ENCODE results near the gene LY6G6F. TPM values are rescaled to one million over a fixed set of nuclear protein-coding genes. Genes with fewer than 3 reads are reported as not detected.

Gene LY6G6F, protein sequence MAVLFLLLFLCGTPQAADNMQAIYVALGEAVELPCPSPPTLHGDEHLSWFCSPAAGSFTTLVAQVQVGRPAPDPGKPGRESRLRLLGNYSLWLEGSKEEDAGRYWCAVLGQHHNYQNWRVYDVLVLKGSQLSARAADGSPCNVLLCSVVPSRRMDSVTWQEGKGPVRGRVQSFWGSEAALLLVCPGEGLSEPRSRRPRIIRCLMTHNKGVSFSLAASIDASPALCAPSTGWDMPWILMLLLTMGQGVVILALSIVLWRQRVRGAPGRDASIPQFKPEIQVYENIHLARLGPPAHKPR
- polyA plus RNA-seq (2013, experiment 1 of 2; ENCODE audit: insufficient read length), result not detected
- not detected for polyA plus RNA-seq (2013, experiment 2 of 2; ENCODE audit: insufficient read length)

DNA sequence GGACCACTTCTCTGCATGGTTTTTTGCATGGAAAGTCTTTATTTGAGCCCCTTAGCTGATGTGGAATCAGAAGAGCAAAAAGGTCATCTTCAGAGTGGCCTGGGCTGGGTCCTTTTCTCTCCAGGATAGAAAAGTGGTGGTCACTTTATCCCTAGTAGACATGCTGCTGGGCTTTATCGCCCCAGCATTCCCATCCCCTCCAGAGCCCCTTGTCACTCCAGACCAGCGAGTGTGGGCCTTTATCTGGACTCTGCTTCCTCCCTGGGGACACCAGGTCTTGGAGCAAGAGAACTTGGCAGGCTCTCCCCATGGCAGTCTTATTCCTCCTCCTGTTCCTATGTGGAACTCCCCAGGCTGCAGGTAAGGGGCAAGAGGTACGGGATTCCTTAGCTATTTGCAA, at the start of gene LY6G6F:
Gene LY6G6F, plus strand, starts transcription at position 268 of the 400 bp plus-strand sequence. Its CDS starts 41 bp downstream, at position 309.
- no peak for DNase-seq

DNA sequence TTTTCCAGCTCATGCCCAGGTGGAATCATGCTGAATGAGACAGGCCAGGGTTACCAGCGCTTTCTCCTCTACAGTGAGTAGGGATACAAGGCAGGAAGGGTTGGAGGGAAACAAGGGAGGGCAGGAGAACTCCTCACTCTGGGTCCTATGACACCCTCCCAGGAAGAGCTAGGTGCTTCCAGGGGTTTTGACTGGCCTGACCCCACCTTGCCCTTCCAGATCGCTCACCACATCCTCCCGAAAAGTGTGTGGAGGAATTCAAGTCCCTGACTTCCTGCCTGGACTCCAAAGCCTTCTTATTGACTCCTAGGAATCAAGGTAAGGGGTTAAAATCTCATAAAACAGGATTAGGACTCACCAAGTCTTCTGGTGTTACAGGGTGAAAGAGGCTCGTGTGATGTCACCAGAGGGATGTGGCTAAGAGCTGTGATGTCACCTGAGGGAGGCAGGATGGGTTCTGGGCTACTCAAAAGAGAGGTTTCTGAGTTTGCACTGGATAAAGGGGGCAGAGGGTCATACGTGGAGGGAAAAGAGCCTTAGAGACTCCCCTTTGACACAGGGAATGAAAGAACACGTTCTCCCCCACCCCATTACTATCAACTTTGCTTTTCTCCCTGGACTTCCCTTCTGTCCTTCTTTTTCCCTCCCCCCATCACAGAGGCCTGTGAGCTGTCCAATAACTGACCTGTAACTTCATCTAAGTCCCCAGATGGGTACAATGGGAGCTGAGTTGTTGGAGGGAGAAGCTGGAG, 49.1 kb upstream of the LY6G6F start:
- DNase-seq, result no peak

DNA sequence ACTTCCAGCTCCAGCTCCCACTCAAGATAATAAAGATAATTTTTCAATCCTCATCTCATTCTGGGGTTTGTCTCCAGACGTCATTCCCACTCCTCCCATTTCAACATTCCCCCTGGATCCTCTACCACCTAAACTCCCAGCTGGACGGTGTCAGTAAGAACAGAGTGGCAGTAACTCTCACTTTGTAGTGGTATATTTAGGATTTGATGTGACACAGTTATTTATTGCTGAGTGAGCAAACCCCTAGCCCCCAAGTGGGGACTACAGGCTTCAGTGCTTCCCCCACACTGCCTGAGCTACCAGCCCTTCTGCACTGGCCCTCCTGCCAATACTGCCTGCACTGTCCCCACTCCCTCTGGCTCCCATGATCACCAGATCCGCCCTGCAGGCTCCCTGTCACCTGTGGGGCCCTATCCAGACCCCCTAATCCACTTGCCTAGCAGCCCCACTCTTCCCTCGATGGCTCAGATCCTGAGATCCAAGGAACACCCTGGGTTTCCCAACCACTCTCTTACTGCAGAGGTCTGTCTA, 48.4 kb upstream of the LY6G6F start:
- DNase-seq, result no peak

DNA sequence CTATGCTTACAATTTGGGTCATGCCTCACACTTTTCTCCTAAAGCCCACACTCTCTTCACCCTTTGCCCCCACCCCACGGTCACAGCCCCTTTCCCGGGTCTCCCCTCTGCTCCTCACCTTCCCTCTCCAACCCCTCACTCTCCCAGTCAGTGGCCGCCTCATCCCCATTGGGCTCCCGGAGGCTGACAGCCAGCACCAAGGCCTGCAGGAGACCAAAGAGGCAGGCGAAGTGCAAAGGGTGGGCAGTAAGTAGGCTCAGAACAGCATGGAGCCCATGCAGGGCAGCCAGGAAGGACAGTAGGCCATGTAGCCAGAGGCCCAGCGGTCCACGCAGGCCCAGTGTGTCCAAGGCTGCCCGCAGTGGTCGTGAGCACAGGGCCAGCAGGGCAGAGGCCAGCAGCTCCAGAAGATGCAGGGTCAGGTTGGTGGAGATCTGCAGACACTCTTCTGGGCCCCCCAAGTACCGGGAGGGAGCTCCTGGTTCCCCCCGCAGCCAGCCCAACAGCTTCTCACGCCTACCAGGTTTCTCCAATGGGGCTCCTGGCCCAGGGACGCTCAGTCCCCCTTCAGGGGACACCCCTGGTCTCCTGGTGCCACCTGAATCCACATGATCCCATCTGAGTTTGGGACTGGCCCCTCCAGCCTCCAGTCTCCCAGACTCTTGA, 47.5 kb upstream of the LY6G6F start:
- DNase-seq, result no peak

DNA sequence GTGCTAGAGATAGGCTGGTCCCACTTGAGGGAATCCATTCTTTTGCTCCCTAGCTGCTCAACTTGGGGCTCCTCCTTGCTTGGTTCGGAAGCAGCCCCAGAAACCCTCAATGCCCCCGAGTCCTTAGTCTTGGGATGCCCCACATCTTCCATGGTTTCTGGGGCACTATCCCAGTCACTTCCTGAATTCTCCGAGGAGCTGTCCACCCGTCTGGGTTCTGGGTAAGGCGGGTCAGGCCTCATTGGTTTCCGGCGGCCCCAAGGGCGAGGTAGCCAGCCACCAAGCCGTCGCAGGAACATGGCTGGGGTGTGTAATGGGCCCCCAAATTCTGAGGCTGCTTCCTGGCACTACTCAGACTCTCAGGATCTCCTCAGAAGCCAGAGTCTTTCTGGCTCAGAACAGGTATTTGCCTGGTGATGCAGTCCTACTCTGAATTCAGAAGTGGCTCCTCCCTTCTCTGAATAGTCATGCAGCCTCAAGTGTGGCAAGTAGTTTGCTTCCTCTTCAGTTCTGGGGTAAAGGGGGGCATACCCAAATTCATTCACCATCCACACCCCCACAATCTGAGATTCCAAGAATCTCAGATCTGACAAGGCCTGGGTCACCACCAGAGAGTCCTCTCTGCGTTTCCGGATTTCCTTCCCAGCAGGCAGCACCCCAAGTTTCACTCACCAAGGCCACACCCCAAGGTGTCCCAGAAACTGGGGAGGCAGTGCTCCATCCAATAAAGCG, 46.9 kb upstream of the LY6G6F start:
- no peak for DNase-seq

DNA sequence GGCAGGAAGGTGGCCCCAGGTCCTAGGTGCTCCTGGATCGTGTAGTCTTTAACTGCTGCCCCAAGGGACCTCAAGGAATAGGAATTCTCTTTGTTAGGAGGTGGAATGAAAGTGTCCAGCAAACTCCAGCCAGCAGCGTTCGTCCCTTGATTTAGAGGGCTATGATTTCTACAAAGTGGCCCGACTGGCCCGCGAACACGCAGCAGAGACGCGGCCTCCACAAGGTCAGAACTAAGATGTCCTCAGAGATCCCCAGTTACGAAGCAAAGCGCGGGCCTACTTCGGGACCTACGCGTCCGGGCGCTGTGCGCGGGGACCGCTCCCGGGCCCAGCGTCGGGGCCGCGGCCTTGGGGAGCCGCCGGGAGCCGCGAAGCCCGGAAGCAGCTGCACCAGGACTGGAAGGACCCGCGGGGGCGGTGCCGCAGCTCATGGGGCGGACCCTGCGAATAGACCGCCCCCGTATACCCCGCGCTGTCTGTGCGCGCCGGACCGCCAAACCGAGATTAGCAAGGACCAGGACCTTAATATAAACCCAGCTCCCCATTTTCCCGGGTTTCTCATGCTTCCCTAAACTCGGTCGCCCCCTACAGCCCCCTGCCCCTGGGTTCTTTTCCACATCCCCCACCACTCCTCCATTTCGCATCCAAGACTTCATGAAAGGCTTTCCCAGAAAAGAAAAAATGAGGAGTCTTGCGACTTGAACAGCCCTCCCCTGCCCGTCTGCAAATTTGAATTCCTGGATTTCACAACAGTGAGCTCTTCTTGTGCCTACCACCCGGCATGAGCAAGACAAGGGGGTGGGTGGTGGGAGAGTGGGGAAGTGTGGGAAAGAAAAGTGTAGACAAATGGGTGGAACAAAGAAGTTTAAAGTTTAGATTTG, 46.0 kb upstream of the LY6G6F start, which contains the start of gene C6orf47:
Gene C6orf47, minus strand, starts transcription at position 398 of the 881 bp plus-strand sequence. CDS start 831 bp downstream, outside the sequence.
- DNase-seq, result peak; percentile 82

DNA sequence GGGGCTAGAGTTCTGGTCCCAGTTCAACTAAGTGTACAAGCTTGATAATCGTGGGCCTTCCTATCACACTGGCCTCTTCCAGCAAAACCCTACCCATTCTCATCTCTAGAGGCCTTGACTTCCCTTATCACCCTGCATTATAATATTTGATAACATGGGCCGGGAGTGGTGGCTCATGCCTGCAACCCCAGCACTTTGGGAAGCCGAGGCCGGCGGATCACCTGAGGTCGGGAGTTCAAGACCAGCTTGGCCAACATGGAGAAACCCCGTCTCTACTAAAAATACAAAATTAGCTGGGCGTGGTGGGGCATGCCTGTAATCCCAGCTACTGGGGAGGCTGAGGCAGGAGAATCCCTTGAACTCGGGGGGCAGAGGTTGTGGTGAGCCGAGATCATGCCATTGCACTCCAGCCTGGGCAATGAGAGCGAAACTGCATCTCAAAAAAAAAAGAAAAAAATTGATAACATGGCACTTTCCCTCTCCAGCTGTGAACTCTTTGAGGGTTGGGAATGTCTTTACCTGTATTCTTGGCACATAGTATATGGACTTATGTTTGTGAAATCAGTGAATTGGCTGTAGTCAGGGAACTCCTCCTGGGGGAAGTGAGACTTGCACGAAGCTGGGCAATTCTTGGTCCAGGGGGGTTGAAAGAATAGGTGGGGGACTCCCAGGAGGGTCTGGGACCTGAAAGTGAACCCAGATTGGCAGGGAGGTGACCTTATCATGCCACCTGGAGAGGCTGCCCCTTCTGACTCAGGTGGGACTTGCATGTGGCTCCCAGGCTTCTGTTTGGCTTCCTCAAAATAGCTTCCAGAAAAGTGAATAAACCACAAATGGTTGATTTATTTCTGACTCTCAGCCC, 45.2 kb upstream of the LY6G6F start:
- DNase-seq, result no peak

DNA sequence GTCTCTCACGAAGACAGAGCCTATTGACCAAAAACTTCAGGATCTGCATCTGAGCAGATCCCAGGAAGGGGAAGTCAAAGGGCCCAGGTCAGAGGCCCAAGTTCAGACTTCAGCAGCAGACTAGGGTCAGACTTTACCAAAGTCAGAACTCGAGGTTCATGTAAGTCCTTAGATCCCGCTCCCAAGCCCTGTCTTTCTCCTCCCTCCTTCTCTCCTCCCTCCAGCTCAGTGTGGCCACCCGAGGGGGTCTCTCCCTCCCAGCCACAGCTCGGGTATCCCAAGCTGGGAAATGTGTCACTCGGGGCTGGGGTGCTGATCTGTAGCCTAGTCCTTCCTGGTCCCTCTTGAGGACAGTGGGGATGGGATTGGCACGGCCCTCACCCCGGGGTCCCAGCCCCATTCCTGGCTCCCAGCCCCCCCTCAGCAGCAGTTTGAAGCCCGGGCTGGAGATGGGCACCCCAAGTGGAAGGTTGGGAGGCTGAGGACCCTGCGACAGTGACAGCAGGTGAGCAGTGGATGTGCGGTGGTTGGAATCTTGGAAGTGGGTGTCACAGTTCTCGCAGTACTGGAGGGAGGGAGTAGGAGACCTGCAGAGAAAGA, 44.4 kb upstream of the LY6G6F start:
- DNase-seq, result no peak

DNA sequence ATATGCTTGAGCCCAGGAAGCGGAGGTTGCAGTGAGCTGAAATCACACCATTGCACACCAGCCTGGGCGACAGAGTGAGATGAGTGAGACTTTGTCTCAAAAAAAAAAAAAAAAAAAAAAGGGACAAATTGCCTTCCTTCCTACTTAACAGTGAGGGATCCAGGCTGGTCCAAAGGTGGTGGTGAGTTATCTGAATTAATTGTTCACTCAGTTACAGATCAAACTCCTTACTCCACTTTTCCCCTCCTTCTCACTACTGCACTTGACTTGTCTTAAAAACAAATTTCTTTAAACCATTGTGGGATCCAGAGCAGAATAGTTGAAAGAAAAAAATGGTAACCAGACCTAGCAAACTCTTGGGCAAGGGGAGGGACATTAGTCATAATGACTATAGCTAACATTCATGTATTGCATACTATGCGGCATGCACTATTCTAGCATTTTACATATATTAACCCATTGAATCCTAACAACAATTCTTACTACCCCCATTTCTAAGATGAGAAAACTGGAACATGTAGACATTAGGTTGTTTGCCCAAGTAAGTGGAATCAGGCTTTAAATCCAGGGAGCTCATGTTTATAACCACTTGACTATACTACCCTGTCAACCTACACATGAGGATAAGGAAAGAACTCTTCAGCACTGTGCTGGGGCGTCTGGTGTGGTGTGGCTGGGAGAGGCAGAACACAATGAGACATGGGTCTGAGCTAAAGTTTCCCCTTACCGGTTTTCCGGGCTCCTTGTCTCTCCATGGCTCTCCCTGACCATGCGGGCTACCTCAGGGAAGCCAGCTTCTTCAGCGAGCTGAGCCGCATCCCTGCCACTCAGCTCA, 43.3 kb upstream of the LY6G6F start:
- DNase-seq, result no peak

DNA sequence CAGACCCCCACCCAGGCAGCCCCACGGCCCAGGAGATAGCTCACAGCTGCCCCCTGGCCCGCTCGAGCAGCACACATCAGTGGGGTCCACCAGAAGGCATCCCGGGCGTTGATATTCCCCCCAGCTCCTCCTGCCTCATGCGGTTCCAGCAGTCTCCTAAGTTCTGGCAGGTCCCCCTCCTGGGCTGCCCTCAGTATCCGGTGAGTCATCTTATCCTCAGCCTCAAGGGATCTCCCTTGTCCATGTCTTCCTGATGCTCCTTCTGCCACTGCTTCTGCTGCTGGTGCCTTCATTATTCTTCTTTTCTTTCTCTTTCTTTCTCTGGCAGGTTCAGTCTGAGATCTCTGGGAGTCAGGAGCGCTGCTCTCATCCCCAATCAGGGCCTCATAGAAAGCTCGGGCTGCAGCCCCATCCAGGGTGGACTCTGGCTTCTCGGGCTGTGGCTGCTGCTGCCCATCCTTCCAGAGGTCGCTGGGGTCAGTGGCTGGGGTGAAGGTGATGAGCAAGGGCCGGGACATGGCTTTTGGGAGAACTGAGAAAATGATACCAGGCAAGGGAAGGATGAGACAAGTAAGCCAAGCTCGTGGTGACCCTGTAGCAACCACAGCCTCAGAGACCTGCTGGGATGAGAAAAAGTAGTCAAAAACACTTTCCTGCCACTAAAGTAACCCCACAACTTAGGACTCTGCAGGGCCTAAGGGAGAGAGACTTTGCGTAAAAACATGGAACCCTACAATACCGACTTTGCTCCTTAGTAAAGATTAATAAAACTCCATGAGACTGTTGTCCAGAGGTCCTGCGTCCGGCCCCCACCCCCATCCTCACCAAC, 42.5 kb upstream of the LY6G6F start:
- peak; percentile 82 for DNase-seq

DNA sequence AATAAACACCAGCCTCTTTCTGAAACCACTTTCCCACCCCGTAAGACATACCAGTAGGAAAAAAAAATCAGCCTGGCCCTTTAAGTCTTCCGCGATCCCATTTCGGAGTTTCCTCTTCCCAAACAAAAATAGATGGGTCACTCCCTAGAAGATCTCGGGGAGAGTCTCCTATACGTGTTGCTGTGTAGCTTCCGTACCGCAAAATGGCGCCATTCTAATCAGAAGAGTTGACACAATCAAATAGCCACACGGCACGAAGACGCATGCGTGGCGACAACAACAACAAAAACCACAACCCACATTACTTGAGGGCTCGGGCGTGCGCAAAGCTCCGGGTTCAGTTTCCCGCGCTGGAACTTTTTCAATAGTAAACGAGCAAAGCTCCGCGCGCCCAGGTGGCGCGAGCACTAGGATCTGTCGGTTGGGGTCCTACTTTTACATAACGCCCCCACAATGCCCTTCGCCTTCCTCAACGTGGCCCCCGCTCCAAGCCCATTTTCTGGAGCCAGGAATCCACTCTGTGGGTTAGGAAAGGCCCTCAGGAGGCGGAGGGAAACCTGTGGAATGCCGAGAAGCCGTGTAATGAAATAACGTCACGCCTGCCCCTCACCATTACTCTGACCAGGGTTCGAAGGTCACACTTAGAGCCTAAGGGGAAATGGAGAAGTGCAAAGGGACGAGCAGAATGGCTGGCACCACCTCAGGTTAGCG, 41.7 kb upstream of the LY6G6F start, which contains the start of gene GPANK1:
Gene GPANK1, minus strand, starts transcription at position 208 of the 711 bp plus-strand sequence. CDS start 519 bp downstream, outside the sequence.
- DNase-seq, result peak; percentile 93

DNA sequence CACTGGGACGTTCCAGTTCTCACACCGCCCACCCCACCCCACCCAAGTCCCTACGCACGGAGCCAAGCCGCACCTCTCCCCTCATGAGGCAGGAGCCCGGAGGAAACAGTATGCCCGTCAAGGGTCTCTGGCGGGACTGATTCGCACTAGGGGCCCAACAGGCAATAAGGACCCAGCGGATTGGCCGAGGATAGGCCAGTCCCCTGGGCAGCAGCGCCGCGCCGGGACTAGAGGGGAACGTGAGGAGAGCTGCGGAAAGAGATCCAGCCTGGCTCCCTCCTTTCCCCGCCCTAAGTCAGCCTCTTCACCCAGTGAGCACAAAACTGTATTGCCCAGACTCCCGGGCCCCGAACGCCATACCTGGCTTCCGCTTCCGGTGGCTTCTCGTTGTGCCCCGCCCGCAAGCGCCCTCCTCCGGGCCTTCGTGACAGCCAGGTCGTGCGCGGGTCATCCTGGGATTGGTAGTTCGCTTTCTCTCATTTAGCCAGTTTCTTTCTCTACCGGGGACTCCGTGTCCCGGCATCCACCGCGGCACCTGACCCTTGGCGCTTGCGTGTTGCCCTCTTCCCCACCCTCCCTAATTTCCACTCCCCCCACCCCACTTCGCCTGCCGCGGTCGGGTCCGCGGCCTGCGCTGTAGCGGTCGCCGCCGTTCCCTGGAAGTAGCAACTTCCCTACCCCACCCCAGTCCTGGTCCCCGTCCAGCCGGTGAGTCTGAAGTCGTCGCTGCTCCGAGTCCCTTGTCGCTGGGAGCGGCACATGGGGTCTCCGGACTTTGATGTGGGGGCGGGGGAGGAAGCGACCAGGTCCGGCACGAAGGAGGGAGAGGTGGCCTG, 40.9 kb upstream of the LY6G6F start, which contains the start of gene CSNK2B:
Gene CSNK2B, plus strand, starts transcription at position 580 of the 836 bp plus-strand sequence. CDS start 752 bp downstream, outside the sequence.
- peak; percentile 98 for DNase-seq

DNA sequence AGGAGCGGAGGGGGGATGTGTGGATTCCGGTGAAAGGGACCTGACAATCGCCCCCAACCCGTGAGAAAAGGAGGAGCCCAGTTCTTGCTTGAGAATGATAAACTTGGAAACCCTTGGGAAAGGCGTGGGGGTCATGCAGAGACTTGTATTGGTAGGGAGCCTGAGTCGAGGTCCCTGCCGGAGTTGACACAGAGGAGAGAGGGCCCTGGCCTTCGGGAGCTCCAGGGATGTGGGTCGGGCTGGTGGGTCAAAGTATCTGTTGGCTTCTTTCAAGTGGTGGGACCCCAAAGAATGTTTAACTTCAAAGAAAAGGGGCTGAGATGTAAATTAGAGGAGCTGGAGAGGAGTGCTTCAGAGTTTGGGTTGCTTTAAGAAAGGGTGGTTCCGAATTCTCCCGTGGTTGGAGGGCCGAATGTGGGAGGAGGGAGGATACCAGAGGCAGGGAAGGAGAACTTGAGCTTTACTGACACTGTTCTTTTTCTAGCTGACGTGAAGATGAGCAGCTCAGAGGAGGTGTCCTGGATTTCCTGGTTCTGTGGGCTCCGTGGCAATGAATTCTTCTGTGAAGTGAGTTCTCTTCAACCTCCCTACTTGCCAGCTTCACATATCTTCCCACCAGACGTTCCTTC, 40.2 kb upstream of the LY6G6F start:
- no peak for DNase-seq

DNA sequence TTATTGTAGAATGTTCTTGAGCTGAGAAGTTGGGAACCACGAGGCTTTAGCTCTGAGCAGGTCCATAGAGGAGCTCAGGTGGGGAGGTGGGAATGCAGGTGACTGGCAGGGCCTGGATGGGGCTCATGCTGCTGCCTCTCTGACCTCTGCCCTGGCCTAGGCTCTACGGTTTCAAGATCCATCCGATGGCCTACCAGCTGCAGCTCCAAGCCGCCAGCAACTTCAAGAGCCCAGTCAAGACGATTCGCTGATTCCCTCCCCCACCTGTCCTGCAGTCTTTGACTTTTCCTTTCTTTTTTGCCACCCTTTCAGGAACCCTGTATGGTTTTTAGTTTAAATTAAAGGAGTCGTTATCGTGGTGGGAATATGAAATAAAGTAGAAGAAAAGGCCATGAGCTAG, 37.0 kb upstream of the LY6G6F start, which contains the start of gene LY6G5B:
Gene LY6G5B, plus strand, starts transcription at position 301 of the 400 bp plus-strand sequence. CDS start 975 bp downstream, outside the sequence.
- no peak for DNase-seq

DNA sequence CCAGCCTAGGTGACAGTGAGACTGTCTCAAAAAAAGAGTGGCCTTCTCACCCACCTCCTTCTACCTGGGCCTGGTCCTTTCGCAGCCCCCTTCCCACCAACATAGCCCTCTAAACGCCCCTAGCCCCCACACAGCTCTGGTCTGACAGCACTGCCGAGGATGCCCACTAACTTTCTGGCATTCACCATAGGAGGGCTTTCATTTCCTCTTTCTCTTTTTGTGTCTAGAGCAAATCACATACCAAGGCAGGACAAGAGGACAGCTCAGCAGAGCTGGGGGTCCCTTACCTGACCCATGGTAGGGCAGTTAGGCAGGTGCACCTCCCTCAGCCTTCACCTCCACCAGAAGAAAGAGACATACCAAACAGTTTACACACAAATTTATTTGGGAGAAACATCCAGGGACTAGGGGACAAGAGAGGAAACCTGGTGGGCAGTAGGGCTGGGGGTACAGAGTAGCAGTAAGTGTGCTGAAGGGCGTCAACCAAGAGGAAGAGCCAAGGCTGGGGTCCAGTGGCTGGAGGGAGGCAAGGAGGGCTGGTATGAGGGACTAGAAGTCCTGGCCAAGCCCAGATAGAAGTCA, 30.3 kb upstream of the LY6G6F start:
- DNase-seq, result no peak

Measured in fibroblast of skin of scalp (primary cell).